Fibroblast of skin of left biceps (primary cell): ENCODE results near the gene CDCA5.

Source experiments
- DNase-seq, 2 experiments: peaks; one replicate each; pipeline ENCODE4 v3.0.0-alpha.2; 2013; ENCODE audit warnings: low read depth in 2 of 2

CDCA5 gene

GRCh38 chr11:65107078-65107477, 23.2 kb upstream of the CDCA5 start:
- no peak for DNase-seq

GRCh38 chr11:65104628-65105027, 20.8 kb upstream of the CDCA5 start:
- DNase-seq = no peak

- DNase-seq = no peak
Observed at GRCh38 chr11:65103476-65103875, 19.6 kb upstream of the CDCA5 start.

DNA sequence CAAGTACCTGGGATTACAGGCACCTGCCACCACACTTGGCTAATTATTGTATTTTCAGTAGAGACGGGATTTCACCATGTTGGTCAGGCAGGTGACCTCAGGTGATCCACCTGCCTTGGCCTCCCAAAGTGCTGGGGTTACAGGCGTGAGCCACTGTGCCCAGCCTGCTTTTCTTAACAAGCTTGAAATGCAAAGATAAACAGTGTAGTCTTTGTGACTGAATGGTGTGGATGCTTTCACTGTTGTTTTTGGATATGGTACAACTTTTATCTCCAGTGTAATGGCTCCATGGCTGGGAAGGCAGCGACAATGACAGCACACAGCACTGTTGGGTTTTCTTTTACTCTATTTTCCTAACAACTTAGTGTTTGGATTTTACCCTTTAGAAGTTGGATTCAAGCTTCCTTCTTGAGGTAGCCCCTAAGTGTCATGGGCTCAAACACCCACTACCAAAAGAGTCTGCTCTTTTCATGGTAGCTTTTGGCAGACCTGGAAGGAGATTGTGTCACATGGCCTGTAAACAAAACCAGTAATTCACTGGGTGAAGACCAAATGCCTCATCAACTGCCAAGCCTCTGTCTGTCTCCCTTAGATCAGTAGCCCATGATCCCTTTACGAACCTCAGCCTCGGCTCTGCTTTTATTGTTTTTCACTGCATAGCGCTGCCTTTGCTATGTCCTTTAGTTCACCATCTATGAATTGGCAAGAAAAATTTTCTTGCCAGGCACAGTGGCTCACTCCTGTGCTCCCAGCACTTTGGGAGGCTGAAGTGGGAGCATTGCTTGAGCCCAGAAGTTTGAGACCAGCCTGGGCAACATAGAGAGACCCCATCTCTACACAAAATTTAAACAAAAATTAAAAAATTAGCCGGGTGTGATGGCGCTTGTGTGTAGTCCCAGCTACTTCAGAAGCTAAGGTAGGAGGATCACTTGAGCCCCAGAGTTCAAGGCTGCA, 18.6 kb upstream of the CDCA5 start:
- DNase-seq = no peak

- no peak for DNase-seq
Observed at GRCh38 chr11:65100674-65101350, 17.0 kb upstream of the CDCA5 start.

GRCh38 chr11:65096926-65097325, 13.1 kb upstream of the CDCA5 start:
- no peak for DNase-seq

DNA sequence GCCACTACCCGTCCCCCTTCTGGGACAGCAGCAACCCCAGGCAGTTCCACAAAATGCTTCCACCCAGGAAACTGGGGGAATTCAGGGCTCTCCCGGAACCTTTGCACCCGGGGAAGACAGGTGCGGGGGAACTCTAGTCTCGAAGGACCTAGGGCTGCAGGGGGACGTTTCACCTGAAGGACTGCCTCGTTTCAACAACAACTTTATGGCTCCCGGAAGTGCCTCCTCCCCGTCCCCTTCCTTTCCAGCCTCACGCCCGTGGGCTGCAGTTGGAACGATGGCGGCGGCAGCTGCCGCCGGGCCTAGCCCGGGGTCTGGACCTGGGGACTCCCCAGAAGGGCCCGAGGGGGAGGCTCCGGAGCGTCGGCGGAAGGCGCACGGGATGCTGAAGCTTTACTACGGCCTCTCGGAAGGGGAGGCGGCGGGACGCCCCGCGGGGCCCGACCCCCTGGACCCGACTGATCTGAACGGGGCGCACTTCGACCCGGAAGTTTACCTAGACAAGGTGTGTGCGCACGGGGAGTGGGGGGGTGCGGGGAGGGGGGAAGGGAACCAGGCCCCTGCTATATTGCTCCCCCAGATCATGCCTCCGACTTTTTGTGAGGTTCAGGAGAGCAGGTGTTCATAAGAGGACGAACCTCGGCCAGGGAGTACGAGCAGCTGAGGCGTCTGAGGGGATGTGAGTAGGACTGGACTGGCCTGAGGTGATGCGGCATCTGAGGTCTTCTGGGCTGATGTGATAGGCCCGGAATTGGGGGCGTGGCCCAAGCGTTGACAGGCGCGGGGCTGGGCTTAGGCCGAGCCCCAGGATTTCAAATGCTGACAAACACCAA, 12.3 kb upstream of the CDCA5 start, which contains the start of gene VPS51:
Gene VPS51, plus strand, starts transcription at position 241 of the 833 bp plus-strand sequence. Its CDS starts 37 bp downstream, at position 278.
- DNase-seq = peak; percentile 73 to 74

GRCh38 chr11:65095427-65095826, 11.6 kb upstream of the CDCA5 start:
- no peak for DNase-seq

DNA sequence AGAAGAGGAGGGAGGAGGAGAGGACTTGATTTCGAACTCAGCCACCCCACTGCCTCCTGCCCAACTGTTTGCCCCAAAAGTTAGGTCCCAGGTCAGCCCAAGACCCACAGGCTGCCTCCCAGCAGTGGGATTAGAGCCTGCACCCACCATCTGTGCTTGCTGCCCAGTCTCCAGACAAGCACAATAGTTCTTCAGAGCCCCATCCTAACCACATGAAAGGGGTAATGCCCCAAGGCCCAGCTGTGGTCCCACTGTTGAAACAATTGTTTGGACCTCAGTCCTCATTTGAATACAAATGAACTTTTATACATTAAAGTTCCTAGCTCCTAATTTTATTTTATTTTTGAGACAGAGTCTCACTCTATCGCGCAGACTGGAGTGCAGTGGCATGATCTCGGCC, 6.8 kb upstream of the CDCA5 start:
- DNase-seq = no peak

DNA sequence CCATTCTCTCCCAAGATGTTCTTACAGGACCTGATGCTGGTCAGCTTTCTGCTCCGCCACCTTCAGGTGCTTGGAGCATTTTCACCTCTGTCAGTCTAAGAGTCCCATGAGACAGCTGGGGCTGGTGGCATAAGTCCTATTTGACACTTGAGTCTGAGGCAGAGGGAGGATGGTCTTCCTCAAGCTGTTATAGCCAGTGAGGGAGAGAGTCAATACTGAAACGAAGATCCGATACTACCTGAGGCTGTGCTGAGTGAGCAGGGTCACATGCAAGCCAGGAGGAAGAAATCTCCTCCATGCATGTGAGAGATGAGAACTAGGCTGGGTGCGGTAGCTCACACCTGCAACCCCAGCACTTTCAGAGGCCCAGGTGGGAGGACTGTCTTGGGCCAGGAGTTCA, 5.8 kb upstream of the CDCA5 start:
- DNase-seq = no peak

DNA sequence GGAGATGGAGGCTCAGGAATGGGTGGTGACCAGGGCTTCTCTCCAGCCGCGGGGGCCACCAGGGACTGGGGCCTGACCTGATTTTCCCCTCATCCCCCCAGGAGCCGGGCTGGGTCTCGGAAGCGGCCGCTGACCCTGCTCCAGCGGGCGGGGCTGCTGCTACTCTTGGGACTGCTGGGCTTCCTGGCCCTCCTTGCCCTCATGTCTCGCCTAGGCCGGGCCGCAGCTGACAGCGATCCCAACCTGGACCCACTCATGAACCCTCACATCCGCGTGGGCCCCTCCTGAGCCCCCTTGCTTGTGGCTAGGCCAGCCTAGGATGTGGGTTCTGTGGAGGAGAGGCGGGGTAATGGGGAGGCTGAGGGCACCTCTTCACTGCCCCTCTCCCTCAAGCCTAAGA, 4.0 kb upstream of the CDCA5 start:
- no peak for DNase-seq

GRCh38 chr11:65087216-65087615, 3.4 kb upstream of the CDCA5 start:
- no peak for DNase-seq

GRCh38 chr11:65086809-65087208, 3.0 kb upstream of the CDCA5 start:
- DNase-seq = no peak

GRCh38 chr11:65085446-65085845, 1.6 kb upstream of the CDCA5 start:
- no peak for DNase-seq

GRCh38 chr11:65084598-65085375, 947 bp upstream of the CDCA5 start:
- DNase-seq = no peak

GRCh38 chr11:65083134-65083833, 556 bp downstream of the CDCA5 start:
- no peak for DNase-seq

GRCh38 chr11:65078786-65079342, 5.0 kb downstream of the CDCA5 start:
- DNase-seq = no peak

- no peak for DNase-seq
Observed at GRCh38 chr11:65078151-65078550, 5.7 kb downstream of the CDCA5 start.

DNA sequence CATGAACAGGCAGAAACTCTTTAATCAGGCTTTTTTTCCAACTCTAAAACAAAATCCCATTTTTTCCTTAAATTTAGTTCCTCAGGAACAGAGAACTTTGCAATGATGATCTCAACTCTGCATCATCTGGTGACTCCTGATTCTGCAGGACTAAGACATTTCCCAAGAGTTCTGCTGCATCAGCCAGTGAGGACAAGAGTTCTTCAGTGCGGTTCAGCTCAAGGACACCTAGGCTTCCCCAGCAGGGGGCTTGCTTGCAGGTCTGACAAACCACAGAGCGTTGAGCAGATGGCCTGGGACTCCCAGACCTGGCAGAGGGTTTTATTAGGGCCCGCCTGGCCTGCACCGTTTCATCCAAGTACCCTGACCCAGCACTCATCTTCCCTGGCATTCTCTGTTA, 6.4 kb downstream of the CDCA5 start:
- DNase-seq = no peak

GRCh38 chr11:65072631-65072966, 11.2 kb downstream of the CDCA5 start:
- DNase-seq = no peak
